OCI-LY1 (cell line): ENCODE data around the gene SETD1A.

Experiments used
- CTCF ChIP-seq: fragments of 200-600 bp; sonication (generic), shearing (Covaris generic); IDR thresholded peaks from 2 replicates; pipeline ENCODE4 v1.5.1; 2017; ENCODE audit warnings: mild to moderate bottlenecking, antibody characterized with exemption, low read length, moderate library complexity, mixed read lengths
- EZH2 ChIP-seq: fragments of 200-600 bp; sonication (generic), shearing (Covaris generic); IDR thresholded peaks from 2 replicates; pipeline ENCODE4 v1.8.0; 2017; ENCODE audit warnings: borderline replicate concordance, mixed run types, mild to moderate bottlenecking, antibody characterized with exemption, low read length, moderate library complexity, mixed read lengths

- no peak for TF ChIP-seq CTCF
- no peak for TF ChIP-seq EZH2
Observed at GRCh38 chr16:30930160-30930571, 27.4 kb upstream of the SETD1A start.
